Ovary (tissue), 9 donors: Measurements from ENCODE around the gene EYA2. TPM values are rescaled to one million over a fixed set of nuclear protein-coding genes. Genes with fewer than 3 reads are reported as not detected.
"Not testable (repeated sequence)": the region's sequence is repeated elsewhere in the genome, so short reads cannot be mapped to it uniquely, and the experiment has no call there.

Experiments
- DNase-seq, 5 donors: peaks; one replicate each; pipeline ENCODE4 v3.0.0-alpha.2; 2019 to 2020
- H3K27ac ChIP-seq, 2 donors: fragments of 200-600 bp; one replicate each; pipeline versions ENCODE4 v1.5.1 to v1.8.0; 2019 to 2022
- H3K27me3 ChIP-seq: fragments of 200-600 bp; one replicate; pipeline ENCODE4 v1.8.0; 2022
- H3K36me3 ChIP-seq: fragments of 200-600 bp; sonication (generic); one replicate; pipeline ENCODE4 v1.5.1; 2019
- H3K4me1 ChIP-seq: one replicate; pipeline ENCODE4 v1.8.1; 2013; ENCODE audit warnings: mild to moderate bottlenecking, moderate library complexity; ENCODE audit not compliant: insufficient read depth
- H3K4me3 ChIP-seq: fragments of 200-600 bp; sonication (generic); one replicate; pipeline ENCODE4 v1.5.1; 2017
- H3K9me3 ChIP-seq, 2 donors: fragments of 200-600 bp in 1 of 2; sonication (generic) in 1 of 2; one replicate each; pipeline versions ENCODE4 v1.5.1 to v1.8.1; 2013 to 2019; ENCODE audit warnings: mild to moderate bottlenecking in 1 of 2, moderate library complexity in 1 of 2
- EP300 ChIP-seq: sonication (generic); formaldehyde crosslinking; IDR thresholded peaks from one replicate; pipeline ENCODE4 v1.6.1; 2017; ENCODE audit warnings: antibody characterized with exemption
- POLR2A ChIP-seq: fragments of 450-650 bp; IDR thresholded peaks from one replicate; pipeline ENCODE4 v1.6.1; 2017; ENCODE audit warnings: antibody characterized with exemption, mild to moderate bottlenecking, moderate library complexity
- WGBS, 3 donors: extraction: QIAGEN DNeasy Blood & Tissue Kit in 1 of 3; methylation state at CpG; one replicate each; pipeline versions ENCODE4 v1.1.5 to v1.1.7; 2013 to 2017; 5-methylcytosine and 5-hydroxymethylcytosine counted together
- intact Hi-C, 4 donors: fragments of 100-400 bp; cut with DNase I; formaldehyde crosslinking; loops; one replicate each; pipeline versions ENCODE4 v1.11.0 to v1.15.1; 2022 to 2023
- polyA plus RNA-seq, 2 donors: library from polyadenylated mRNA; stranded (reverse); fragments of 200-250 nt in 1 of 2; fragments of 350-450 nt in 1 of 2; fragmentation: Illumina TruSeq in 1 of 2; extraction: RNeasy Lipid Tissue Mini Kit (QIAGEN cat#74804) in 1 of 2; gene quantifications; one replicate each; pipeline ENCODE4 v1.2.3, GENCODE V29; 2013 to 2014
- total RNA-seq, 7 donors: library from RNA; depleted of rRNA in 2 of 7; stranded (reverse); fragments of >200 nt in 2 of 7; fragmentation: NEBNext Ultra II Directional in 3 of 7; extraction: Animal tissue kit (Norgen Biotek cat#: 25700) in 3 of 7; gene quantifications; one replicate each; pipeline versions ENCODE4 v1.1.0 to v1.2.4, GENCODE V29; 2016 to 2023
- TF ChIP-seq, protein P1 (sequence below), 3 donors: fragments of 450-650 bp in 2 of 3; fragments of 200-600 bp in 1 of 3; IDR thresholded peaks; one replicate each; pipeline versions ENCODE4 v1.5.1 to v1.8.0; 2016 to 2022; ENCODE audit warnings: antibody characterized with exemption in 3 of 3, mild to moderate bottlenecking in 1 of 3
- donor health status: DM: no; HTN: no; CAD: no; lungs with moderate emphysema.
- donor health status: DM: no; HTN: no; CAD: no.
- donor health status: Bipolar disorder and iron deficiency.
- donor health status: DM: yes; HTN: yes; CAD: no.
- donor health status: DM: no; HTN: no; CAD: no.
- donor health status: DM: yes; HTN: yes; CAD: no.

Gene EYA2
- total and polyA plus RNA-seq, 9 donors, result 0.18 to 7.6 (median 1.7) TPM

DNA sequence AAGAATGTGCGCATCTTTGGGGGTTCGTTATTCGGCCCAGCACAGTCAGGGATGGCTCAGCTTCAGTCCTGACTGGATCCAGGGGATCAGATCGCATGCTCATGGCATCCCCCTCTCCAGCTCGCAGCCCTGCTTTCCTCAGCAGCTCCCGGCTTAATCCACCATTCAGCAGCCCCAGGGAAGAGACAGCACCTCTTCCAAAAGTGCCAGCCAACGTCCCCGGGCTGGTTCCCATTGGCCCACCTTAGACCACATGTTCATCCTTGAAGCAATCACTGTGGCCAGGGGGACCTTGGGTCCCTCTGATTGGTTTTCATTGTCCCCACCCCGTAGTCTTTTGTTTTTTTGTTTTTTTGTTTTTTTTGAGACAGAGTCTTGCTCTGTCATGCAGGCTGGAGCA lies 273.2 kb downstream of the EYA2 start:
- TF ChIP-seq POLR2A (no peak), EP300 (no peak)
- TF ChIP-seq, protein P1, sequence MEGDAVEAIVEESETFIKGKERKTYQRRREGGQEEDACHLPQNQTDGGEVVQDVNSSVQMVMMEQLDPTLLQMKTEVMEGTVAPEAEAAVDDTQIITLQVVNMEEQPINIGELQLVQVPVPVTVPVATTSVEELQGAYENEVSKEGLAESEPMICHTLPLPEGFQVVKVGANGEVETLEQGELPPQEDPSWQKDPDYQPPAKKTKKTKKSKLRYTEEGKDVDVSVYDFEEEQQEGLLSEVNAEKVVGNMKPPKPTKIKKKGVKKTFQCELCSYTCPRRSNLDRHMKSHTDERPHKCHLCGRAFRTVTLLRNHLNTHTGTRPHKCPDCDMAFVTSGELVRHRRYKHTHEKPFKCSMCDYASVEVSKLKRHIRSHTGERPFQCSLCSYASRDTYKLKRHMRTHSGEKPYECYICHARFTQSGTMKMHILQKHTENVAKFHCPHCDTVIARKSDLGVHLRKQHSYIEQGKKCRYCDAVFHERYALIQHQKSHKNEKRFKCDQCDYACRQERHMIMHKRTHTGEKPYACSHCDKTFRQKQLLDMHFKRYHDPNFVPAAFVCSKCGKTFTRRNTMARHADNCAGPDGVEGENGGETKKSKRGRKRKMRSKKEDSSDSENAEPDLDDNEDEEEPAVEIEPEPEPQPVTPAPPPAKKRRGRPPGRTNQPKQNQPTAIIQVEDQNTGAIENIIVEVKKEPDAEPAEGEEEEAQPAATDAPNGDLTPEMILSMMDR (IDR thresholded peaks at IDR 0.05), result no peak
- Histone ChIP-seq H3K36me3 (no peaks in the 10 kb centered on the region), H3K9me3 (no peaks in the 10 kb centered on the region), H3K4me3 (no peak overlapping the region), H3K4me1 (no peaks in the 10 kb centered on the region), H3K27me3 (no peaks in the 10 kb centered on the region), H3K27ac (no peak overlapping the region)
- no peak for DNase-seq
- intact Hi-C loops, result no loop called here
- WGBS, 3 donors, result 79 to 87% (median 82%) methylated on average over 9 of the region's 9 CpGs

DNA sequence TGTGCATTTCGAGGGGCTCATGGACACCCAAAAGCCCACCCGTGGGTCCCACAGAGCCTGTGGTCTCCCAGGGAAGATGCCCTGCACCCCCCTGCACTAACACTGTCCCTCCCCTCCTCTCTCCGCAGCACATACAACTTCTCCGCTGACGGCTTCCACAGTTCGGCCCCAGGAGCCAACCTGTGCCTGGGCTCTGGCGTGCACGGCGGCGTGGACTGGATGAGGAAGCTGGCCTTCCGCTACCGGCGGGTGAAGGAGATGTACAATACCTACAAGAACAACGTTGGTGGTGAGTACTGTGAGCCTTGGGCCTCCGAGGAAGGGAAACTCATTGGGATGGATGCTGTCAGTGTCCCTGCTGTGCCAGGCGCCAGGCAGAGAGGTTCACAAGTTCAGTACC lies 277.9 kb downstream of the EYA2 start:
- no peak for DNase-seq
- Histone ChIP-seq H3K27me3 (no peaks in the 10 kb centered on the region), H3K4me3 (no peak overlapping the region), H3K36me3 (no peaks in the 10 kb centered on the region), H3K9me3 (no peaks in the 10 kb centered on the region), H3K4me1 (no peaks in the 10 kb centered on the region), H3K27ac (no peak overlapping the region)
- 91 to 96% (median 92%) methylated on average over 16 of the region's 16 CpGs for WGBS, 3 donors
- intact Hi-C loops, result no loop called here
- no peak for TF ChIP-seq POLR2A

DNA sequence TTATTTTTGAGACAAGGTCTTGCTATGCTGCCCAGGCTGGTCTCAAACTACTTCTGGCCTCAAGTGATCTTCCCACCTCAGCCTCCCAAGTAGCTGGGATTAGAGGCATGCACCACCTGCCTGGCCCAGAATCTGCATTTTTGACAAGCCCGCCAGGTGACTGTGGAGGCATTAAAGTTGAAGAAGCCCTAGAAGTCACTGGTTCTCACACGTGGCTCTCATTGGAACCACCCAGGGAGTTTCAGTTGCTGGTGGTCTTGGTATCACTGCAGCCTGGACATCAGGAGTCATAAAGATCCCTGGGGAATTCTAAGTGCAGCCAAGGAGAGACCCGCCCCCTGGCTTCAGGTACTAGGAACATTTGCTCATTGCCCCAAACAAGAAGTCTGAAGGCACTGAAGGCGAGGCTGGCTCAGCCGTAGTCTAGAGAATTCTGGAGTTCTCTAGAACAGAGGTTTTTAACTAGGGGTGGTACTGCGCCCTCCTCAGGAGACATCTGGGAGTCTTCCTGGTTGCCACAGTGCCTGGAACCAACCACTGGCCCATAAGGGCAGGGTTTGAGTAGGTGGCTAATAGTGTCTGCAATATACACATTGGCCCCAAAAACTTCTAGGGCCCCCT lies 279.1 kb downstream of the EYA2 start:
- intact Hi-C loops, result no loop called here
- Histone ChIP-seq H3K27ac (no peak overlapping the region), H3K27me3 (no peaks in the 10 kb centered on the region), H3K4me1 (no peaks in the 10 kb centered on the region), H3K36me3 (no peaks in the 10 kb centered on the region), H3K4me3 (no peak overlapping the region), H3K9me3 (no peaks in the 10 kb centered on the region)
- TF ChIP-seq, protein P1 (IDR thresholded peaks at IDR 0.05), result no peak
- TF ChIP-seq EP300, result no peak
- no peak for TF ChIP-seq POLR2A
- no peak for DNase-seq
- 84 to 90% (median 87%) methylated on average over 6 of the region's 6 CpGs for WGBS, 3 donors

DNA sequence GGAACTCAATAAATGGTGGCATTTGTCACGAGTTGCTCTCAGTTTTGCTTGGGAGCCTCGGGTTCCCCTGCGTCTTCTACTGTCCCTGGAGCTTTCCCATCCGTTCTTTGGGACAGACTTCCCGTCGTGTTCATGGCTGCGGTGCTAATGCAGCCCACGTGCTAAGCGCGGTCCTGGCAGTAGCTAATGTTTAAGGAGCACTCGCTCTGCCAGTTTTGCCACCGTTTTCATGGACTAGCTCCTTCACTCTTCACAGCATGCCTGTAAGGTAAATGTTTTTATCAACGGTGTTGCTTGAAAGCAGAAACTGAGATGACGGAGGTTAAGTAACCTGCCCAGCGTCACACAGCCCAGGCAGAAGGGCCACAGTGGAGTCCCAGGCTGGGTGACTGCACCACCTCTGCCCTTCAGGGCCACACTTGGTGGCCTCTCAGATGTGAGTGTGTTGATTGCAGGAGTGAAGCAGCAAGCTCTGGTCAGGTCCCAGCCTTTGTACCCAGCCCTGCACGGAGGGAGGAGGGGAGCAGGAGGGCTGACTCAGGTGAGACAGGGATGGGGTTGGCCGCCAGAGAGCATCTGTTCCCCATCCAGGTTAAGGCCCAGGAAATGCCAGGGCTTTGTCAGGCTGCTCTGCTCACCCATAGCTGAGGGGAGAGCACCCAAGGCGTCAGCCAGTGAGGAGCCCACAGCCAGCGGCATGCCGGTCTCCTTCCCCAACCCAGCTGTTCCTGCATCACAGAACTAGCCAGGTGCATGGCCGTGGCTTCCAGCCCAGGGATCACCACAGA lies 280.0 kb downstream of the EYA2 start:
- H3K27me3 ChIP-seq, result no peaks in the 10 kb centered on the region
- TF ChIP-seq, protein P1 (IDR thresholded peaks at IDR 0.05), result no peak
- TF ChIP-seq EP300 (no peak), POLR2A (no peak)
- no peaks in the 10 kb centered on the region for H3K36me3 ChIP-seq
- H3K9me3 ChIP-seq, result no peaks in the 10 kb centered on the region
- no peak for DNase-seq
- no peaks in the 10 kb centered on the region for H3K4me1 ChIP-seq
- H3K4me3 ChIP-seq, result no peak overlapping the region
- WGBS, 3 donors, result 85 to 89% (median 86%) methylated on average over 21 of the region's 21 CpGs
- intact Hi-C loops, result no loop called here
- H3K27ac ChIP-seq, result no peak overlapping the region

DNA sequence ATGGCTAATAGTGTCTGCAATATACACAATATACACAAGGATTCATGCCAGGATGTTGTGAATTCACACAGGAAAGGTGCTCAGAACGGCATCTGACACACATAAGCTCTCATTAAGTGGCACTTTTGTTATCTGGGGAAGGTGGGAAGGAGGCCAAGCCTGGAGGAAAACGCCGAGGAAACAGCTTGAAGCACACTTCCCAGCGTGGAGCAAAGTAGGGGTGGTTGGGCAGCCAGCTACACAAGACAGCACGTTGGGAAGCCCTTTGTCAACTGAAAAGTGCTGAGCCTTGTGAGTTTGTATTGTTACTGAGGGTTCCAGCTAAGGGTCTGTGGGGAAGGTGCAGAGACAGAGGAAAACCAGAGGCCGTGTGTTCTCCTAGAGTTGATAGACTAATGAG lies 280.9 kb downstream of the EYA2 start:
- H3K36me3 ChIP-seq, result no peaks in the 10 kb centered on the region
- no peak overlapping the region for H3K27ac ChIP-seq
- intact Hi-C loops, result no loop called here
- no peak for DNase-seq
- no peaks in the 10 kb centered on the region for H3K9me3 ChIP-seq
- H3K27me3 ChIP-seq, result no peaks in the 10 kb centered on the region
- WGBS, 3 donors, result 30 to 38% (median 35%) methylated on average over 6 of the region's 6 CpGs
- no peaks in the 10 kb centered on the region for H3K4me1 ChIP-seq
- TF ChIP-seq, protein P1 (IDR thresholded peaks at IDR 0.05), result no peak
- TF ChIP-seq POLR2A, result no peak
- TF ChIP-seq EP300, result no peak
- no peak overlapping the region for H3K4me3 ChIP-seq

DNA sequence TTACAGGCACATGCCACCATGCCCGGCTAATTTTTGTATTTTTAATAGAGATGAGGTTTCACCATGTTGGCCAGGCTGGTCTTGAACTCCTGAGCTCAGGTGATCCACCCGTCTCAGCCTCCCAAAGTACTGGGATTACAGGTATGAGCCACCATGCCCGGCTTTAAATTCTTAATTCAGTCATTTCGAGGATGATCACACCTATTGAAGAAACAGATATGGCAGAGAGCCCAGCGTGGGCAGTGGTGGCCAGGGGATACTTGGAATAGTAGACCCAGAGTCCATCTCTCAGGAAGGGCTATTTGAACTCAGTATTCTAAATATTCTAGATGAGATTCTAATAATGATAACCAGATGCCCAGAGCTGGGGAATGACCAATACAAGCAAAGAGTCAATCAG lies 281.6 kb downstream of the EYA2 start:
- H3K27me3 ChIP-seq, H3K36me3 ChIP-seq, H3K4me3 ChIP-seq, intact Hi-C loops, H3K4me1 ChIP-seq, DNase-seq, H3K9me3 ChIP-seq, H3K27ac ChIP-seq: not testable (repeated sequence)
- WGBS, 3 donors, result 81 to 92% (median 86%) methylated on average over 5 of the region's 5 CpGs
